BJ (cell line): ENCODE data around the gene HOXA3. TPM values are rescaled to one million over a fixed set of nuclear protein-coding genes. Genes with fewer than 3 reads are reported as not detected.

Source experiments
- CTCF ChIA-PET: fragments of 350-600 bp; formaldehyde crosslinking; extraction: SDS; loops from one replicate; lab custom pipeline; 2021; ENCODE audit warnings: antibody characterized with exemption, inconsistent platforms; lab: Yijun Ruan, JAX
- POLR2A ChIA-PET: fragments of 300-600 bp; sonication (Branson Sonifier 250); formaldehyde crosslinking; extraction: SDS; loops from one replicate; lab custom pipeline; 2021; ENCODE audit warnings: antibody characterized with exemption; lab: Charles Lee
- DNase-seq: peaks from one replicate; pipeline ENCODE4 v3.0.0-alpha.2; 2011; ENCODE audit warnings: low read depth
- H3K27me3 ChIP-seq: 2 replicates; pipeline ENCODE4 v1.6.0; 2011; ENCODE audit warnings: low read length; ENCODE audit not compliant: control insufficient read depth, insufficient read depth
- H3K36me3 ChIP-seq: 2 replicates; pipeline ENCODE4 v1.5.1; 2011; ENCODE audit warnings: low read length; ENCODE audit not compliant: control insufficient read depth, insufficient read depth
- H3K4me3 ChIP-seq: 2 replicates; pipeline ENCODE4 v1.5.1; 2011; ENCODE audit warnings: low read depth, mild to moderate bottlenecking, control low read depth, low read length
- polyA plus RNA-seq: library from polyadenylated mRNA; depleted of rRNA; stranded (reverse); fragments of >200 nt; gene quantifications from 2 replicates; pipeline ENCODE4 v1.2.3, GENCODE V29; 2011
- TF ChIP-seq, protein P1 (sequence below): IDR thresholded peaks from 2 replicates; pipeline ENCODE4 v1.5.1; 2011; ENCODE audit warnings: low read depth, mild to moderate bottlenecking, control low read depth, inconsistent platforms, low read length, moderate library complexity; ENCODE audit not compliant: insufficient read depth

The HOXA3 gene
- polyA plus RNA-seq, 1 experiment: 0.15 TPM

DNA sequence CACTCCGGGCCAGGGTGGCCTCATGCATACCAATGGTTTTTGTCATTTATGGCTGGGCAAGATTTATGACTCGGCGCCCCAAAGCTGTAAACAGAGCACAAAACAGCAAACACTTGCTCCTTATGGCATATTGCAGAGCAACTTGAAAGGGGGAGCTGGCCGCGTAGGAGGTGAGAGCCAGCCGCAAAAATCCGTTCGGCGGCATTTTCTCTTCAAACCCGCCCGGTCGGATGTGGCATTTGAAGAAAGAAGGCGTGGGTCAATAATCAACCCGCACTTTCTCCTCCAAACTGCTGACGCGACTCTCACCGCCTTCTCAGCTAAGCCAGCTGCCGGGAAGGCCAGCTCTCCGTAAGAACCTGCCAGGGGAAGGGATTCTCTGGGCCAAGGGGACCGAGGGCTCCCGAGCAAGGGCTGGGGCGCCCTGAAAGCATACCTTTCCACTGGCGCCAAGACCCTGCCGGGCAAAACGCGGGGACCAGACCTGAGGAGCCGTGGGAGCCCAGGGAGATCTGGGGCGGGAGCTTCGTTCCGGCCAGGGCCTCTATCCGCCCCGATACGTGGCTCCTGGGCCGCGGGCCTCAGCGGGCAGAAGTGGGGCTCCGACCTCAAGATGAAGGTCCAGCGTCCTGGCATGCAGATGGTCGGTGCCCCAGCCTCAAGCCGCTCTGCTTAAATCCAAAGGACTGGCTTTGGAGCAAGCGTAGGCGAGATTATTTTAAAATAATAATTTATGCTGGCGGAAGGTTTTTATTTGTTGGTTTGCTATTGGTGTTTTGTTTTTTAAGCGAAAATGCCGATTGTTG, 37.0 kb downstream of the HOXA3 start:
- POLR2A ChIA-PET: no interaction called here
- no peak overlapping the region for H3K4me3 ChIP-seq
- TF ChIP-seq, protein P1, sequence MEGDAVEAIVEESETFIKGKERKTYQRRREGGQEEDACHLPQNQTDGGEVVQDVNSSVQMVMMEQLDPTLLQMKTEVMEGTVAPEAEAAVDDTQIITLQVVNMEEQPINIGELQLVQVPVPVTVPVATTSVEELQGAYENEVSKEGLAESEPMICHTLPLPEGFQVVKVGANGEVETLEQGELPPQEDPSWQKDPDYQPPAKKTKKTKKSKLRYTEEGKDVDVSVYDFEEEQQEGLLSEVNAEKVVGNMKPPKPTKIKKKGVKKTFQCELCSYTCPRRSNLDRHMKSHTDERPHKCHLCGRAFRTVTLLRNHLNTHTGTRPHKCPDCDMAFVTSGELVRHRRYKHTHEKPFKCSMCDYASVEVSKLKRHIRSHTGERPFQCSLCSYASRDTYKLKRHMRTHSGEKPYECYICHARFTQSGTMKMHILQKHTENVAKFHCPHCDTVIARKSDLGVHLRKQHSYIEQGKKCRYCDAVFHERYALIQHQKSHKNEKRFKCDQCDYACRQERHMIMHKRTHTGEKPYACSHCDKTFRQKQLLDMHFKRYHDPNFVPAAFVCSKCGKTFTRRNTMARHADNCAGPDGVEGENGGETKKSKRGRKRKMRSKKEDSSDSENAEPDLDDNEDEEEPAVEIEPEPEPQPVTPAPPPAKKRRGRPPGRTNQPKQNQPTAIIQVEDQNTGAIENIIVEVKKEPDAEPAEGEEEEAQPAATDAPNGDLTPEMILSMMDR: no peak
- CTCF ChIA-PET: interaction anchor here (1.2 kb wide), 1 partner anchor 11 kb away, joined by 5 read pairs; no protein-coding TSS in a partner anchor
- H3K36me3 ChIP-seq: no peaks in the 10 kb centered on the region; the same call in 1 of the 2 replicates
- DNase-seq: no peak
- peaks cover 12% of the 10 kb centered on the region for H3K27me3 ChIP-seq

GRCh38 chr7:27114881-27115220, 37.5 kb downstream of the HOXA3 start:
- TF ChIP-seq, protein P1: no peak
- no peak overlapping the region for H3K4me3 ChIP-seq
- DNase-seq: no peak
- H3K27me3 ChIP-seq: peaks cover 12% of the 10 kb centered on the region
- peaks cover under 1% of the 10 kb centered on the region; the same call in 1 of the 2 replicates for H3K36me3 ChIP-seq
- ChIA-PET CTCF (interaction anchor here (0.6 to 1.2 kb wide), 2 partner anchors 12 to 69 kb away, joined by 5 to 6 read pairs; no protein-coding TSS in a partner anchor), POLR2A (no interaction called here)

- CTCF ChIA-PET: interaction anchor here (0.6 to 1.2 kb wide), 2 partner anchors 12 to 70 kb away, joined by 5 to 6 read pairs; no protein-coding TSS in a partner anchor
- Histone ChIP-seq H3K36me3 (peaks cover 2% of the 10 kb centered on the region; the same call in 1 of the 2 replicates), H3K27me3 (peaks cover 14% of the 10 kb centered on the region), H3K4me3 (no peak overlapping the region)
- no peak for DNase-seq
- TF ChIP-seq, protein P1: no peak
- POLR2A ChIA-PET: no interaction called here
Measured at GRCh38 chr7:27113991-27114769, 38.2 kb downstream of the HOXA3 start.

- H3K4me3 ChIP-seq: no peak overlapping the region; the same call in 1 of the 2 replicates
- H3K36me3 ChIP-seq: peaks cover 2% of the 10 kb centered on the region; the same call in 1 of the 2 replicates
- CTCF ChIA-PET: no interaction called here
- TF ChIP-seq, protein P1: no peak
- no peak for DNase-seq
- POLR2A ChIA-PET: no interaction called here
- peaks cover 14% of the 10 kb centered on the region for H3K27me3 ChIP-seq
Measured at GRCh38 chr7:27112955-27113949, 39.1 kb downstream of the HOXA3 start.
